GM12878 (cell line): ENCODE measurements around the gene APOC1. TPM values are rescaled to one million over a fixed set of nuclear protein-coding genes. Genes with fewer than 3 reads are reported as not detected.

Experiments
- ATAC-seq: fragments of 200-7000 bp; cut with Tn5 transposase; 3 replicates; pipeline ENCODE4 v1.9.1; 2020; ENCODE audit warnings: mild to moderate bottlenecking, moderate library complexity
- BruUV-seq: library from RNA; stranded (reverse); fragments of 400-500 nt; replicated peaks from 2 replicates; lab custom pipeline; 2021; lab: Mats Ljungman, UMichigan
- CTCF ChIA-PET: fragments of 300-600 bp; sonication (Branson Sonifier 250); formaldehyde crosslinking; extraction: SDS; loops from one replicate; lab custom pipeline; 2021; ENCODE audit warnings: inconsistent platforms; lab: Yijun Ruan, JAX
- POLR2A ChIA-PET: fragments of 350-600 bp; formaldehyde crosslinking; extraction: SDS; loops from one replicate; lab custom pipeline; 2021; ENCODE audit warnings: inconsistent platforms; lab: Charles Lee
- RAD21 ChIA-PET: fragments of 300-600 bp; sonication (Branson Sonifier 250); formaldehyde crosslinking; loops from one replicate; lab custom pipeline; 2023; ENCODE audit warnings: antibody characterized with exemption; ENCODE audit not compliant: unreplicated experiment; lab: Charles Lee
- SMC1A ChIA-PET: fragments of 300-600 bp; sonication (Branson Sonifier 250); formaldehyde crosslinking; loops from one replicate; lab custom pipeline; 2023; ENCODE audit not compliant: unreplicated experiment, uncharacterized antibody; lab: Charles Lee
- DNase-seq: peaks from one replicate; pipeline ENCODE4 v3.0.0-alpha.2; 2011; ENCODE audit warnings: low read depth, low spot score
- FAIRE-seq: peaks from 3 replicates; lab custom pipeline; 2011; peaks lifted over from hg19 to GRCh38; lab: Jason Lieb, UNC
- H2AFZ ChIP-seq: 2 replicates; pipeline ENCODE4 v1.6.0; 2011; ENCODE audit warnings: low read depth, low read length, control low read depth; ENCODE audit not compliant: control insufficient read depth
- H3K27ac ChIP-seq: 2 replicates; pipeline ENCODE4 v1.5.1; 2011; ENCODE audit warnings: control low read depth; ENCODE audit not compliant: control insufficient read depth, insufficient read depth
- H3K27me3 ChIP-seq, 2 experiments: replicated peaks in 1 of 2; 2 replicates each; pipeline versions ENCODE4 v1.6.0 to v1.6.1; 2011; ENCODE audit warnings: low read length in 1 of 2; ENCODE audit not compliant: control insufficient read depth in 2 of 2, insufficient read depth in 2 of 2
- H3K36me3 ChIP-seq, 2 experiments: 2 replicates each; pipeline ENCODE4 v1.5.1; 2011; ENCODE audit warnings: low read length in 1 of 2; ENCODE audit not compliant: control insufficient read depth in 2 of 2, insufficient read depth in 2 of 2
- H3K4me1 ChIP-seq: 2 replicates; pipeline ENCODE4 v1.6.1; 2011; ENCODE audit warnings: mild to moderate bottlenecking, low read length, moderate library complexity, mixed read lengths; ENCODE audit not compliant: control insufficient read depth, insufficient read depth
- H3K4me2 ChIP-seq: 2 replicates; pipeline ENCODE4 v1.6.0; 2011; ENCODE audit warnings: control low read depth; ENCODE audit not compliant: control insufficient read depth, insufficient read depth
- H3K4me3 ChIP-seq: fragments of 200-600 bp; sonication (generic); 2 replicates; pipeline ENCODE4 v1.5.1; 2016
- H3K79me2 ChIP-seq: 2 replicates; pipeline ENCODE4 v1.6.0; 2011; ENCODE audit warnings: low read length; ENCODE audit not compliant: control insufficient read depth, insufficient read depth
- H3K9ac ChIP-seq: 2 replicates; pipeline ENCODE4 v1.8.0; 2011; ENCODE audit warnings: low read length, control low read depth, mixed read lengths; ENCODE audit not compliant: control insufficient read depth, insufficient read depth
- H3K9me3 ChIP-seq: replicated peaks from 3 replicates; pipeline ENCODE4 v1.5.1; 2011; ENCODE audit warnings: mild to moderate bottlenecking, low read length; ENCODE audit not compliant: control insufficient read depth, insufficient read depth
- H4K20me1 ChIP-seq: 2 replicates; pipeline ENCODE4 v1.6.0; 2011; ENCODE audit not compliant: control insufficient read depth, insufficient read depth
- ASH2L ChIP-seq: fragments of 300-600, 200-600 bp; sonication (generic); IDR thresholded peaks from 2 replicates; pipeline ENCODE4 v1.6.1; 2017; ENCODE audit warnings: low read depth, mild to moderate bottlenecking, borderline replicate concordance
- BHLHE40 ChIP-seq, 2 experiments: fragments of 450-650 bp in 1 of 2; IDR thresholded peaks; 2 replicates each; pipeline ENCODE4 v1.6.1; 2011 to 2017; ENCODE audit warnings: low read depth in 2 of 2, borderline replicate concordance in 1 of 2, improper control_type of control experiment in 1 of 2, low read length in 1 of 2, mild to moderate bottlenecking in 1 of 2
- CHD4 ChIP-seq: fragments of 200-600 bp; sonication (generic); IDR thresholded peaks from 2 replicates; pipeline ENCODE4 v1.6.1; 2016; ENCODE audit warnings: mild to moderate bottlenecking
- CREB1 ChIP-seq: IDR thresholded peaks from 2 replicates; pipeline ENCODE4 v1.6.1; 2012; ENCODE audit warnings: low read depth, mild to moderate bottlenecking, inconsistent platforms
- NFXL1 ChIP-seq: fragments of 450-650 bp; IDR thresholded peaks from 2 replicates; pipeline ENCODE4 v1.6.1; 2017; ENCODE audit warnings: antibody characterized with exemption, mild to moderate bottlenecking, borderline replicate concordance
- RCOR1 ChIP-seq: conservative IDR thresholded peaks from 2 replicates; pipeline ENCODE4 v1.6.1; 2012; ENCODE audit warnings: low read depth, low read length, improper control_type of control experiment
- SRF ChIP-seq, 2 experiments: IDR thresholded peaks; 2 replicates each; pipeline ENCODE4 v1.6.1; 2011; ENCODE audit warnings: low read depth in 2 of 2, low read length in 2 of 2, mild to moderate bottlenecking in 1 of 2, moderate library complexity in 1 of 2
- ZNF592 ChIP-seq: fragments of 450-650 bp; IDR thresholded peaks from 2 replicates; pipeline ENCODE4 v1.6.1; 2017; ENCODE audit warnings: mild to moderate bottlenecking, moderate library complexity
- WGBS: methylation state at CpG from one replicate; pipeline ENCODE4 v1.1.6; 2016; ENCODE audit warnings: low lambda C conversion rate; ENCODE audit not compliant: insufficient replicate concordance, insufficient coverage; ENCODE audit errors: missing lambda C conversion rate; 5-methylcytosine and 5-hydroxymethylcytosine counted together
- in situ Hi-C: fragments of 300-500 bp; cut with MboI; formaldehyde crosslinking; loops from 9 replicates; pipeline ENCODE4 v1.14.3; 2018; ENCODE audit warnings: mixed read lengths
- intact Hi-C: fragments of 100-400 bp; cut with micrococcal nuclease; formaldehyde crosslinking; loops from one replicate; pipeline ENCODE4 v1.14.2; 2022; ENCODE audit not compliant: unreplicated experiment
- polyA plus RNA-seq, 11 experiments: library from polyadenylated mRNA; depleted of rRNA in 4 of 11; unstranded in 6 of 11; stranded (reverse) in 5 of 11; fragments of >200 nt; fragmentation: Nextera tagmentation in 4 of 11; fragmentation: Illumina TruSeq in 1 of 11; extraction: Ambion mirVana in 4 of 11; extraction: Trizol in 1 of 11; gene quantifications; 1 replicate in 1 of 11; 2 replicates in 10 of 11; pipeline versions ENCODE4 v1.2.1 to v1.2.3, GENCODE V29; 2011 to 2016; ENCODE audit warnings: inconsistent platforms in 2 of 11, missing spikeins in 2 of 11, low read depth in 1 of 11
- total RNA-seq, 4 experiments: library from RNA; depleted of rRNA in 3 of 4; stranded (reverse); fragments of >200 nt in 3 of 4; fragmentation: Illumina TruSeq in 1 of 4; extraction: Trizol in 1 of 4; gene quantifications; 2 replicates each; pipeline versions ENCODE4 v1.2.1 to v1.2.3, GENCODE V29; 2013 to 2021
- TF ChIP-seq, protein P1 (sequence below): fragments of 150-350 bp; IDR thresholded peaks from 2 replicates; pipeline ENCODE4 v1.6.1; 2016; ENCODE audit warnings: low read depth, low read length

Gene APOC1
- total and polyA plus RNA-seq, 10 of the 15 experiments (the other 5 are each of a cell fraction or from before 2014, with no cell fraction given) = 0.73 to 4.0 (median 2.6) TPM

- BruUV-seq = no TSS peak
- Histone ChIP-seq H4K20me1 (no peaks in the 10 kb centered on the region), H2AFZ (peak overlapping the region; percentile 96), H3K4me1 (peaks cover 19% of the 10 kb centered on the region), H3K27ac (peak overlapping the region; percentile 96), H3K4me3 (peak overlapping the region; percentile 69), H3K36me3 (peaks cover 0 to 14% of the 10 kb centered on the region in 2 experiments; a peak in 3 of 4 replicates), H3K4me2 (peak overlapping the region; percentile 98), H3K27me3 (no peaks in the 10 kb centered on the region), H3K9ac (peak overlapping the region; percentile 67), H3K79me2 (peaks cover 32% of the 10 kb centered on the region), H3K9me3 (peaks cover 1% of the 10 kb centered on the region; the same call in 1 of the 3 replicates)
- peak; percentile 92 for ATAC-seq
- ChIA-PET POLR2A (interaction anchor here (0.5 to 1.7 kb wide), 5 partner anchors 15 to 1351 kb away, joined by 3 to 7 read pairs (median 4); partner anchors contain the start of genes APOE and CLPTM1), SMC1A (interaction anchor here (0.9 to 1.8 kb wide), 3 partner anchors 62 to 167 kb away, joined by 3 to 6 read pairs (median 4); no protein-coding TSS in a partner anchor), CTCF (interaction anchor here (0.6 to 1.4 kb wide), 9 partner anchors 12 to 236 kb away, joined by 3 to 7 read pairs (median 4); partner anchors contain the start of gene NECTIN2), RAD21 (interaction anchor here (0.6 to 1.6 kb wide), 6 partner anchors 15 to 288 kb away, joined by 3 to 4 read pairs (median 3); partner anchors contain the start of genes APOE, BLOC1S3 and TRAPPC6A)
- WGBS = under 1% methylated on average over 40 of the region's 40 CpGs
- intact Hi-C loops = loop anchor here (5.0 kb wide), 1 partner anchor 43 kb away; the partner anchor contains the start of gene NECTIN2
- DNase-seq = peak; percentile 100
- FAIRE-seq = peak; percentile 100
- in situ Hi-C loops = no loop called here
- TF ChIP-seq, protein P1, sequence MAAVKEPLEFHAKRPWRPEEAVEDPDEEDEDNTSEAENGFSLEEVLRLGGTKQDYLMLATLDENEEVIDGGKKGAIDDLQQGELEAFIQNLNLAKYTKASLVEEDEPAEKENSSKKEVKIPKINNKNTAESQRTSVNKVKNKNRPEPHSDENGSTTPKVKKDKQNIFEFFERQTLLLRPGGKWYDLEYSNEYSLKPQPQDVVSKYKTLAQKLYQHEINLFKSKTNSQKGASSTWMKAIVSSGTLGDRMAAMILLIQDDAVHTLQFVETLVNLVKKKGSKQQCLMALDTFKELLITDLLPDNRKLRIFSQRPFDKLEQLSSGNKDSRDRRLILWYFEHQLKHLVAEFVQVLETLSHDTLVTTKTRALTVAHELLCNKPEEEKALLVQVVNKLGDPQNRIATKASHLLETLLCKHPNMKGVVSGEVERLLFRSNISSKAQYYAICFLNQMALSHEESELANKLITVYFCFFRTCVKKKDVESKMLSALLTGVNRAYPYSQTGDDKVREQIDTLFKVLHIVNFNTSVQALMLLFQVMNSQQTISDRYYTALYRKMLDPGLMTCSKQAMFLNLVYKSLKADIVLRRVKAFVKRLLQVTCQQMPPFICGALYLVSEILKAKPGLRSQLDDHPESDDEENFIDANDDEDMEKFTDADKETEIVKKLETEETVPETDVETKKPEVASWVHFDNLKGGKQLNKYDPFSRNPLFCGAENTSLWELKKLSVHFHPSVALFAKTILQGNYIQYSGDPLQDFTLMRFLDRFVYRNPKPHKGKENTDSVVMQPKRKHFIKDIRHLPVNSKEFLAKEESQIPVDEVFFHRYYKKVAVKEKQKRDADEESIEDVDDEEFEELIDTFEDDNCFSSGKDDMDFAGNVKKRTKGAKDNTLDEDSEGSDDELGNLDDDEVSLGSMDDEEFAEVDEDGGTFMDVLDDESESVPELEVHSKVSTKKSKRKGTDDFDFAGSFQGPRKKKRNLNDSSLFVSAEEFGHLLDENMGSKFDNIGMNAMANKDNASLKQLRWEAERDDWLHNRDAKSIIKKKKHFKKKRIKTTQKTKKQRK = no peak
- 0 out of 4 replicates have a peak, but pooled peaks of 1 of the 2 experiments have one; percentile 2 for TF ChIP-seq SRF (IDR thresholded peaks at IDR 0.05; ENCODE audit: low read depth in 2 of 2, low read length in 2 of 2)
- TF ChIP-seq CHD4 = no peak
- no peak for TF ChIP-seq ZNF592
- 0 out of 2 replicates have a peak, but pooled peaks have one; percentile 36 for TF ChIP-seq RCOR1
- TF ChIP-seq CREB1 = peak; percentile 80; the same call in 1 of the 2 replicates
- no peak for TF ChIP-seq ASH2L
- TF ChIP-seq NFXL1 = no peak
- TF ChIP-seq BHLHE40 (IDR thresholded peaks at IDR 0.05; ENCODE audit: borderline replicate concordance in 1 of 2, low read depth in 2 of 2, low read length in 1 of 2) = no peak
These were observed 23.9 kb upstream of the APOC1 start for GRCh38 chr19:44890366-44891015.
